WI38 (cell line): ENCODE results near the gene SGO2.

Experiments
- H3K4me3 ChIP-seq: 2 replicates; pipeline ENCODE4 v1.5.1; 2011; ENCODE audit warnings: low read depth, mild to moderate bottlenecking, control low read depth, low read length
- TF ChIP-seq, protein P1 (sequence below): IDR thresholded peaks from 2 replicates; pipeline ENCODE4 v1.5.1; 2012; ENCODE audit warnings: low read depth, mild to moderate bottlenecking, control low read depth, low read length

SGO2 gene

DNA sequence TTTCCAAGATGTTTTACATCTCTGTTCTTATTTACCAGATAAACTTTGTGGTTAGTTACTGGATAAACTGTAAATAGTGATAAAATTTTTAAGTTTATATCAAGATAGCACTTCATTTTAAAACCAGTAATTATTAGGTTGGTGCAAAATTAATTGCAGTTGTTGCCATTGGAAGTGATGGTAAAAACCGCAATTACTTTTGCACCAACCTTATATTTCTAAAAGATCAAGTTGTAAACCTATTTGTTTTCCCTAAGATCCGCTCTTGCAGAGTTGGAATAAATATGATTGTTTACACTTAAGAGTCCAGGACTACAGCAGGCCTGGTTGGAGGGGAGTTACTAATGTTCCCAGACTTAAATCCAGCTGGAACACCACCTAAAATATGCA lies 59.3 kb downstream of the SGO2 start:
- peak overlapping the region; percentile 51 for H3K4me3 ChIP-seq
- TF ChIP-seq, protein P1, sequence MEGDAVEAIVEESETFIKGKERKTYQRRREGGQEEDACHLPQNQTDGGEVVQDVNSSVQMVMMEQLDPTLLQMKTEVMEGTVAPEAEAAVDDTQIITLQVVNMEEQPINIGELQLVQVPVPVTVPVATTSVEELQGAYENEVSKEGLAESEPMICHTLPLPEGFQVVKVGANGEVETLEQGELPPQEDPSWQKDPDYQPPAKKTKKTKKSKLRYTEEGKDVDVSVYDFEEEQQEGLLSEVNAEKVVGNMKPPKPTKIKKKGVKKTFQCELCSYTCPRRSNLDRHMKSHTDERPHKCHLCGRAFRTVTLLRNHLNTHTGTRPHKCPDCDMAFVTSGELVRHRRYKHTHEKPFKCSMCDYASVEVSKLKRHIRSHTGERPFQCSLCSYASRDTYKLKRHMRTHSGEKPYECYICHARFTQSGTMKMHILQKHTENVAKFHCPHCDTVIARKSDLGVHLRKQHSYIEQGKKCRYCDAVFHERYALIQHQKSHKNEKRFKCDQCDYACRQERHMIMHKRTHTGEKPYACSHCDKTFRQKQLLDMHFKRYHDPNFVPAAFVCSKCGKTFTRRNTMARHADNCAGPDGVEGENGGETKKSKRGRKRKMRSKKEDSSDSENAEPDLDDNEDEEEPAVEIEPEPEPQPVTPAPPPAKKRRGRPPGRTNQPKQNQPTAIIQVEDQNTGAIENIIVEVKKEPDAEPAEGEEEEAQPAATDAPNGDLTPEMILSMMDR: no peak

DNA sequence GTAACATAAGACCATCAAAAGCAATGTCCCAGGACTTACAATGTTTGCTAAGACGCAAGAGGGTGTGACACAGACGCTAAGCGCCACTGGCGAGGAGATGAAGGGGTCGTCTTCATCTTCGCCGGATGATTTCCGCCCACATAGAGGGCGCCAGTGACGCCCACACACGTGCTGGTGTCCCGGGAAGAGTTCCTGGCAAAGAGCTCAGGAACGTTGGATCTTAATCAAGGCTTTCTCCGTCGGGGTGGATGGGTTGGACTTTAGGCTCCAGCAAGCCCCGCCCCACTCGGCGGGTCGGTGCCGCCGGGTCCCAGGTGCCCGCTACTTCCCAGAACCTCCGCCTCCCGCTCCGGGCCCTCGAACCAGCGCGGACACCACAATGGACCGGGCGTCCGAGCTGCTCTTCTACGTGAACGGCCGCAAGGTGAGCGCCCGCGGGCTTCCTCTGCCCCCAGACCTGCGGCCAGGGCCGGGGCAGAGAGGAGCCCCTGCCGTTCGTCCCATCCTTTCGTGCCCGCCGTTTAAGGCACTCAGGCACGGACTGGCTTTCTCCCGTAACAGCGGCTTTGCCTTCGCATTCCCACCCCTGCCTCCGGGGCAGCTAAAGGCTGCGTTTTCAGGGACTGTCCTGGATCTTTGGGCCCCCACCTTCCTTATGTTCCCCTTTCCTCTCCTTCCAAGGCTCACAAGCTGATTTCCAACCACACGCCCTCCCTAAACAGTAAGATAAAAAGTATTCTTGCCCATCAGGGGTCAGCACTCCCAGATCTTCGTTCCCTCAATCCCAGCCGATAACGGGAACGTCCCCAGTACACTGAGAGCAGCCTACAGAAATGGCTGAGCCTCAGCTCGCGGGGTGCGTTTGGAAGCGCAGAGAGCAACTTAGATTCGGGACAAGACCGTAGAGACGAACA lies 60.0 kb downstream of the SGO2 start, which contains the start of gene AOX1:
Gene AOX1 (plus strand): TSS at position 285 of the 914 bp plus-strand sequence. CDS start 95 bp downstream, at position 380.
- TF ChIP-seq, protein P1: no peak
- peak within 1 kb of the TSS; percentile 51 for H3K4me3 ChIP-seq

DNA sequence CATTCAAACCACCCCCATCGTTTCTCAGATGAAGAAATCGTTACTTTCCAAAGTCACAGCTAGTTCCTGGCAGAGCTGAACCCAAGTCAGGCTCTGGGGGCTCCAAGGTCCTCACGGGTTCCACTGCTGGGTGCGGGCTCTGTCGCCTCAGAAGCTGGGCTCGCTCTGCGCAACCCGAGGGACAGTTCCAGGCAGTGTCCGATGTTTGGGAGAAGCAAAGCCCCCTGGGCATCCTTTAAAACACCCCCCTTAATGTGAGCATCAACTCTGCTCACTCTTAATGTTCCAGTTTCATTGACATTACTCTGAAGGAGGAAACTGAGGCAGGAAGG lies 60.6 kb downstream of the SGO2 start:
- TF ChIP-seq, protein P1: no peak
- no peak overlapping the region for H3K4me3 ChIP-seq

DNA sequence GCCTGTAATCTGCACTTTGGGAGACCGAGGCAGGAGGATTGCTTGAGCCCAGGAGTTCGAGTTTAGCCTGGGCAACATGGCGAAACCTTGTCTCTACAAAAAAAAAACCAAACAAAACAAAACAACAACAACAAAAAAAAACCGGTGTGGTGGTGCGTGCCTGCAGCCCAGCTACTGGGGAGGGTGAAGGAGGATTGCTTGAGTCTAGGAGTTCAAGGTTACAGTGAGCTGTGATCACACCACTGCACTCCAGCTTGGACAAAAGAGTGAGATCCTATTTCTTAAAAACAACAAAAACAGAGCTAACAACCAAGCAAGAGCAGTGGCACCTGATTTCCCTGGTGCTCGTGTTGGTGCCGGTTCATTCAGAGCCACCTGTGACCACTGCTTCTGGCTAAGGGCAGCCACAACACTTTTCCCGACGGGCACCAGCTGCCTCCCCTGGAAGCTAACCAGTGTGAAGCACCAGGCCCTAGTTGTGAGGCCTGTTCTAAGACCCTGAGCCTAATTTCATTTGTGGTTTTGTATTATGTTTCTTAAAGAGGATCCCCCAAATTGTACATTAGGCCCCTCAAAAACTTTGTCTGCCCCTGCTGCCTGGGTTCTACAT lies 61.1 kb downstream of the SGO2 start:
- TF ChIP-seq, protein P1: no peak
- no peak overlapping the region for H3K4me3 ChIP-seq

DNA sequence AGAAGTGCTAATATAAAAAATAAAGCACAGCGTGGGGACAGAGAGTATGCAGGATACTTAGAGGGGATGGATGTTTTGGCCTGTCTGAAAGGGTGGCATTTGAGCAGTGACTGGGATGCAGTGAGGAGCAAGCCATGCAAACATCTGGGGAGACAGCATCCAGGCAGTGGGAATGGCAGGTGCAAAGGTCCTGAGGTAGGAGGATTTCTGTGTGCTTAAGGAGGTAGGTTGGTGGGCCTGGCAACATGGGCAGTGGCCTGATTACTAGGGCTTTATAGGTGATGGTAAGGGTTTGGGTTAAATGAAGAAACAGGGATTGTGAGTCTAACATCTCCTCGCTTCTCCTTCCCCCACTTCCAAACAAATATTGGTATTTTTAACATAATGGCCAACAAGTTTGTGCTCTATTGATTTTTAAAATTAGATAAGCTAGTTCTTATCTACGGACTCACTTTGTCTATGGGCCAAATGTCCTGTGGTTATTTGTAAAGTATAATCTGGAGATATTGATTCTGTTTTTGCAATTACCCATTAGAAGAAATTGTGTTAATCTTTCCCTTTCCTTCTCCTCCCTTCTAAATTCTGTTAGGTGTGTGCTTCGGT lies 62.2 kb downstream of the SGO2 start:
- TF ChIP-seq, protein P1: no peak

DNA sequence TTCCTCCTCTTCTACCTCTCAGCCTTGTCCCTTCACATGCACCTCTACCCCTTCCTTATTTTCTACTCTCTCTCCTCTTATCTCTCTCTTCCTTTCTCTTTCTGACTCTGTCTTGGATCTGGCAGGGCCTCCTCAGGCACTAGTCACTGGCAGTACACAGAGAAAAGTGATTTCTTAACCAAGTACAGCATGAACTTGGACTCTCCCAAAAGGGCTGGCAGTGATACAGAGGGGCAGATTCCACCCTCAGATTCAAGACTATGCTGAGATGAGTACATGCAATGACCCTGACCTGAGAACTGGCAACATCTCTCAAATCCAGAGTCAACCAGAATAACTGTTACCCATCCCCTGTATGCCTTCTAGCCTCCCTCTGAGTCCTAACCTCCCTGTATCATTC lies 64.1 kb downstream of the SGO2 start:
- TF ChIP-seq, protein P1: no peak
- no peak overlapping the region for H3K4me3 ChIP-seq

More for the DNA sequence above, 62.2 kb downstream of the SGO2 start:
- no peak overlapping the region for H3K4me3 ChIP-seq

DNA sequence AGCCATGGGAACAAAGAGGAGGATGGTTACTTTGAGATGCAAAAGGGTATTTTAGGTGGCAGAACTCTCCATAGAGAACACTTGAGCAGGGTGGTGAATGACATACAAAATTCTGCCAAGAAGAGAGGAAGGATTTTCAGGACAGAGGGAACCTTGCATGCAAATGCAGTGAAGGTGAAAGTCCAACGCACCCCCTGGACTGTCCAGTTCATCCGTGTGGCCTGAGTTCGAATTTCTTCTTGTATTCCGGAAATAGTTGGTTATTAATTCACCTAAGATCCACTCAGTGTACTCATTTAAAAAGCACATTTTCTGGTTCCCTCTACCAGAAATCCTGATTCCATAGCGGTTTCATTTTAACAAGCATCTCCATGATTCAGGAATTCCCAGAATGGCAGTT lies 65.3 kb downstream of the SGO2 start:
- no peak overlapping the region for H3K4me3 ChIP-seq
- TF ChIP-seq, protein P1: no peak
